Measurements from ENCODE around the gene SH3TC1.

The SH3TC1 gene

DNA sequence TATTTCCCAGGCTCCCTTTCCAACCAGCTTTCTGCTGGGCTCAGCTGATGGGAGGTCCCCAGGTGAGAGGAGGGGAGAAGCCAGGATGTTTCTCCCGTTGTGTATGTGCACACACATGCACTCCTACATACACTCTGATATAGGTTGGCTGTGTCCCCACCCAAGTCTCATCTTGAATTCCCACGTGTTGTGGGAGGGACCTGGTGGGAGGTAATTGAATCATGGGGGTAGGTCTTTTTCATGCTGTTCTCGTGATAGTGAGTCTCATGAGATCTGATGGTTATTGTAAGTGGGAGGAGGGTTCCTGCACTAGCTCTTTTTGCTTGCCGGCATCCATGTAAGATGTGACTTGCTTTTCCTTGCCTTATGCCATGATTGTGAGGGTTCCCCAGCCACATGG is 58.8 kb downstream of the SH3TC1 start:
- in situ Hi-C loops (cut with HindIII; ENCODE audit: low sequenced_read_pairs): no loop called here

GRCh38 chr4:8258552-8259212 is 59.6 kb downstream of the SH3TC1 start:
- in situ Hi-C loops (cut with HindIII; ENCODE audit: low sequenced_read_pairs): no loop called here

- in situ Hi-C loops (cut with HindIII; ENCODE audit: low sequenced_read_pairs): no loop called here
Observed at GRCh38 chr4:8259743-8260430, 60.8 kb downstream of the SH3TC1 start.

DNA sequence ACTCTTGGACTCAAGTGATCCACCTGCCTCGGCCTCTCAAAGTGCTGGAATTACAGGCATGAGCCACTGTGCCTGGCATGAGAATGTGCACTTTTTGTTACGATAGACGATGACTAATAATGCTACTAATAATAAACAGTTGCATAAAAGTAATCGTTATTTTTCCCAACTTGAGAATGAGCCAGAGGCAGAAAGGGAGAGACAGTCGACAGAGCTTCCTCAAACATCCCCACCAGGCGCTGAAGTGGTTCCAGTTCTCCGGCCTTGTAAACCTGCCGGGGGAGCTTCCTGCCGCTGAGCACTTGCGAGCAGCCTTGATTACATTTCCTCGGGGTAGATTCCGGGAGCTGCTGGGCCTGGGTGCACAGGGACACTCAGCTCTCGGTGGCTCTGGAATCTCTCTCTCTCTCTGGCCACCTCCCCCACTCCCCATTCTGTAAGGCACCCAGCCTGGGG is 61.6 kb downstream of the SH3TC1 start:
- in situ Hi-C loops (cut with HindIII; ENCODE audit: low sequenced_read_pairs): no loop called here

GRCh38 chr4:8261851-8262535 is 62.9 kb downstream of the SH3TC1 start:
- in situ Hi-C loops (cut with HindIII; ENCODE audit: low sequenced_read_pairs): no loop called here

- in situ Hi-C loops (cut with HindIII; ENCODE audit: low sequenced_read_pairs): no loop called here
Observed at GRCh38 chr4:8262637-8263322, 63.7 kb downstream of the SH3TC1 start.

- in situ Hi-C loops (cut with HindIII; ENCODE audit: low sequenced_read_pairs): no loop called here
Observed at GRCh38 chr4:8263397-8263796, 64.3 kb downstream of the SH3TC1 start.

GRCh38 chr4:8264106-8264505 is 65.0 kb downstream of the SH3TC1 start:
- in situ Hi-C loops (cut with HindIII; ENCODE audit: low sequenced_read_pairs): no loop called here

GRCh38 chr4:8265171-8265929 is 66.3 kb downstream of the SH3TC1 start:
- in situ Hi-C loops (cut with HindIII; ENCODE audit: low sequenced_read_pairs): loop anchor here (5.0 kb wide), 1 partner anchor 142 kb away; no protein-coding TSS in a partner anchor

GRCh38 chr4:8266088-8266487 is 67.0 kb downstream of the SH3TC1 start:
- in situ Hi-C loops (cut with HindIII; ENCODE audit: low sequenced_read_pairs): loop anchor here (5.0 kb wide), 1 partner anchor 141 kb away; no protein-coding TSS in a partner anchor

- in situ Hi-C loops (cut with HindIII; ENCODE audit: low sequenced_read_pairs): loop anchor here (5.0 kb wide), 1 partner anchor 141 kb away; no protein-coding TSS in a partner anchor
Observed at GRCh38 chr4:8266508-8266907, 67.4 kb downstream of the SH3TC1 start.

DNA sequence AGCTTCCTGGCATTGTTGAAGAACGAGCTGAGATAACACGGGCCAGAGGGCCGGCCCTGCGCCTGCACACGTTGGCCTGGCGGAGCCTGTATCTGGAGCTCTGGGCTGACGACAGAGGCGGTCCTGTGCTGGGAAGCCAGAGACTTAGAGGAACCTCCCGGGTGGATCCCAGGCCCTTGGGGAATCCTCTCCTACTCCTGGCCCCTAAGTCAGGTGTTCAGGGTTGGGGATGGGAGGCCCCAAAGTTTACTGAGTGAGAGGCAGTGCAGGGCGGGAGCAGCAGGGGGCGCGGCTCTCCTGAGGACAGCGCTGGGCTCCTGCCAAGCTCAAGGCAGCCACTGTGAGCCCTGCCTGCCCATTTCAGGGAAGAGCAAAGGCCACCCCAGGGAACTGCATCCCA is 68.0 kb downstream of the SH3TC1 start:
- in situ Hi-C loops (cut with HindIII; ENCODE audit: low sequenced_read_pairs): loop anchor here (5.0 kb wide), 1 partner anchor 140 kb away; no protein-coding TSS in a partner anchor

DNA sequence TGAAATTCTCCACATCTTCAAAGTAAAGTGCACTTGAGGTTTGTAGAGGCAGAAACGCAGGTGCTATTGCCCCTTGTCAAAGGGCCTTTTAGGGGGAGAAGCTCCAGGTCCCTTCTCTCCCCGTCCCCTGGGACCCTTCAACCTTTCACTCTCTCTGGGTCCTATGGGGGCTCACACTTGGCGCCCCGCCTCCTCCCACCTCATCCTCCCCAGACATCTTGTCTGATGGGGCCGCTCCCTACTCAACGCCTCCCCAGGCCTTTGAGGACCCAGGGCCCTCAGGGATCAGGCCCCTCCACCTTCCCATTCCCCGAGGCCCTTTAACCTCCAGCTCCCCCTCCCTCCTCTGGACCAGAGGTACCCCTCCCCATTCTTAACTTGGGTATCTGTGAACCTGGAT is 69.1 kb downstream of the SH3TC1 start:
- in situ Hi-C loops (cut with HindIII; ENCODE audit: low sequenced_read_pairs): loop anchor here (5.0 kb wide), 1 partner anchor 139 kb away; no protein-coding TSS in a partner anchor

DNA sequence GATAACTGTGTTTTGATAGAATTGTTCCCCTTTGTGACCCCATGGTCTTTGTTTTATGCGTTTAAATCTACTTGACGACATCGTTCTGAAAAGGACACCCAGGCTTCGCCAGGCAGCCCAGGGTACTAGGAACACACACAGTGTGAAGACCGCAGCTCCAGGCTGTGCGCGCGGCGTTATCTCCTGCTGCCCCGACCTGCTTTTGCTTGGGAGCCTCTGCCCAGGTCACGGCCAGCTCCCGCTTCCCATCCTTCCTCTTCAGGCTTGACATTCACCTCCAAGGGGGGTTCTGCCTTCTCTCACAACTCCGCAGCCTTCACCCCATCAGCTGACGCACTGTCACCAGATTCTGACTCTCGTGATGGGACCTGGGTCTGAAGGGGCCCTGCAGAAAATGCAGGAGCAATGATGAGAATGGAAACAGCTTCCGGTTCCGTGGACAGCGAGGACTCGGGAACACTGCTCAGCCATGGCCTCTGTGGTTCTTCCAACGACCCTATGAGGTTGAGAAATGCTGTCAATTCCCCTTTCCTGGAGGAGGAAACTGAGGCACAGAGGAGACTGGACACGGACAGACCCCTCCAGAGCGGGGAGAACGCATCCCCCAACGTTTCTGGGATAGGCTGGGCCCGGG is 69.9 kb downstream of the SH3TC1 start:
- in situ Hi-C loops (cut with HindIII; ENCODE audit: low sequenced_read_pairs): loop anchor here (5.0 kb wide), 1 partner anchor 138 kb away; no protein-coding TSS in a partner anchor

- in situ Hi-C loops (cut with HindIII; ENCODE audit: low sequenced_read_pairs): loop anchor here (5.0 kb wide), 1 partner anchor 138 kb away; no protein-coding TSS in a partner anchor
Observed at GRCh38 chr4:8269535-8270417, 70.7 kb downstream of the SH3TC1 start, which contains the start of gene HTRA3. Gene HTRA3 (plus strand): TSS chr4:8269754. CDS start chr4:8269969, 215 bp downstream.

DNA sequence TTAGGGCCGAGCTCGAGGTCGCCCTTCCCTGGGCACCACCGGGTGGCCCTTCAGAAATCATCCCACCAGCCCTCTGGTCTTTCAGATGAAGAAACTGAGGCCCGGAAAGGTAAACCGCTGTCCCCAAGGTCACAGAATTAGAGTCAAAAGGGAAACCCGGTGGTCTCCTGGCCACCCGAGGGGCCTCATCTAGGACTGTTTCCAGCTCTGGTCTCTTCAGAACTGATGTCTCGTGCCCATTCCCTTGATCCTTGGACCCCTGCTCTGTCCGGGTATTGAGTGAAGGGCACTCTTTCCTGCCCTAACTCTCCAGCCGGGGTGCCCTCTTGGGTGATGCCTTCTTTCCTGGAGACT is 71.3 kb downstream of the SH3TC1 start:
- in situ Hi-C loops (cut with HindIII; ENCODE audit: low sequenced_read_pairs): no loop called here

DNA sequence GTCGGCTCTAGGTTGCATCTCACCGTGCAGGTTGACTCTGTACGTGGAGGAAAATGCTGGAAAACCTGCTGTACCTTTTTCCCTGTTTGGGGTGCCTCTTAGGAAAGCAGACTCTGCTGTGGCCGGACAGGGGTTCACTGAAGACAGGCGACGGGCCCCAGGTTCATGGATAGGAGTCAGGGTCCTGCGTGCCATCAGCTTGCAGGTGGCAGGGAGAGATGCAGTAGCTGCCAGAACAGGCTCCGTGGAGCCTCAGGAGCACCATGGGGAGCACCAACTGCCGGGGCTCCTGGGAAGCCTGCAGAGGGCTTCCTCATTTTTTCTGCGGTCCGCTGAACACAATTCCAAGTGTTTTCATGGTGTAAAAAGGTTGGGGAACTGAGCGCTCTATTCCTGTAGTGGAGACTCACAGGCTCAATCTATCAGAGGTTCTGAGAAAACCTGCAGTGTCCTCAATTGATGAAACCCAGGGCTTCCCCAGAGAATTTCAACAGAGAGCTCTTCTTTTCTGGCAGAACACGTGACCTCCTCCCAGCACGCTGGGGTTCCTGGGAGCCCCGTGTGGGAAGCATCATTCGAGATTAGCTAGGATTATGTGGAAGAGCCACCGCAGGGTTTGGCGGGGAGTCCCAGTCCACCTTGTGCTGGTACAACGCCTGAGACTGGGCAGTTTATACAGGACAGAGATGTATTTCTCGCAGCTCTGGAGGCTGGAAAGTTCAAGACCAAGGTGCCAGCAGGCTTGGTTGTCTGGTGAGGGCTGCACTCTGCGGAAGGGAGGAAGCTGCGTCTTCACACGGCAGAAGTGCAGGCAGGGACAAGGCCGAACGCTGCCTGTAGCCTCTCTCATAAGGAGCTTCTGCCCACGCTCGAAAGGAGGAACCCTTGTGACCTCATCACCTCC is 72.1 kb downstream of the SH3TC1 start:
- in situ Hi-C loops (cut with HindIII; ENCODE audit: low sequenced_read_pairs): no loop called here

- in situ Hi-C loops (cut with HindIII; ENCODE audit: low sequenced_read_pairs): no loop called here
Observed at GRCh38 chr4:8271821-8272220, 72.7 kb downstream of the SH3TC1 start.

Data from endothelial cell of hepatic sinusoid (primary cell).